Temporal lobe (tissue), 1 donor: ENCODE data around the gene TIAL1. TPM values are rescaled to one million over a fixed set of nuclear protein-coding genes. Genes with fewer than 3 reads are reported as not detected.

ENCODE experiments used
- total RNA-seq: library from RNA; depleted of rRNA; stranded (reverse); fragments of >200 nt; gene quantifications from one replicate; pipeline ENCODE4 v1.2.3, GENCODE V29; 2014

TIAL1 gene
- total RNA-seq, 1 donor from 2014 or later: 68.4 TPM

Other genes with a start within 250 kb of the TIAL1 start
- 3.2 TPM for gene RGS10, start 54.2 kb downstream of the TIAL1 start, total RNA-seq
- 0.98 TPM for gene BAG3, start 54.4 kb upstream of the TIAL1 start, total RNA-seq
- gene INPP5F, start 129.1 kb upstream of the TIAL1 start, total RNA-seq: 123 TPM